GM21825 (cell line): ENCODE results near the gene RXRB.
A peak's percentile ranks its signal among the peaks of the same experiment; 100 is the strongest.
"Not testable (repeated sequence)": the region's sequence is repeated elsewhere in the genome, so short reads cannot be mapped to it uniquely, and the experiment has no call there.

Experiments
- ATAC-seq: cut with Tn5 transposase; IDR thresholded peaks from one replicate; pipeline ENCODE4 v1.9.1; 2021; ENCODE audit warnings: mild to moderate bottlenecking, moderate library complexity; ENCODE audit not compliant: unreplicated experiment

The RXRB gene

GRCh38 chr6:33200219-33201146, at the start of gene RXRB, which contains the start of gene SLC39A7:
RXRB (minus strand) TSS chr6:33200665; CDS start chr6:33200476, 189 bp downstream.
SLC39A7 (plus strand) TSS chr6:33200867; CDS start chr6:33201246, 379 bp downstream.
- peak; percentile 56 for ATAC-seq

GRCh38 chr6:33249732-33250630, 49.5 kb upstream of the RXRB start:
- ATAC-seq, result no peak

GRCh38 chr6:33248932-33249731, 48.7 kb upstream of the RXRB start:
- ATAC-seq, result peak; percentile 85

GRCh38 chr6:33248643-33248931, 48.1 kb upstream of the RXRB start:
- peak; percentile 8 for ATAC-seq

- ATAC-seq, result peak; percentile 36
These were observed 47.6 kb upstream of the RXRB start for GRCh38 chr6:33247977-33248642.

- no peak for ATAC-seq
These were observed 43.0 kb upstream of the RXRB start for GRCh38 chr6:33243476-33243875.

- no peak for ATAC-seq
These were observed 41.5 kb upstream of the RXRB start for GRCh38 chr6:33241968-33242367.

- no peak for ATAC-seq
These were observed 37.3 kb upstream of the RXRB start for GRCh38 chr6:33237741-33238140.

- no peak for ATAC-seq
These were observed 36.4 kb upstream of the RXRB start for GRCh38 chr6:33236852-33237251.

- no peak for ATAC-seq
These were observed 35.9 kb upstream of the RXRB start for GRCh38 chr6:33236328-33236727.

GRCh38 chr6:33235221-33235634, 34.8 kb upstream of the RXRB start:
- ATAC-seq, result no peak

- not testable (repeated sequence) for ATAC-seq
These were observed 26.1 kb upstream of the RXRB start for GRCh38 chr6:33226503-33227120.

- ATAC-seq, result no peak
These were observed 17.2 kb upstream of the RXRB start for GRCh38 chr6:33217681-33218080.

GRCh38 chr6:33217246-33217645, 16.8 kb upstream of the RXRB start:
- no peak for ATAC-seq

GRCh38 chr6:33216117-33216649, 15.7 kb upstream of the RXRB start:
- no peak for ATAC-seq

GRCh38 chr6:33215271-33216116, 15.0 kb upstream of the RXRB start:
- ATAC-seq, result no peak

GRCh38 chr6:33213989-33214335, 13.5 kb upstream of the RXRB start:
- no peak for ATAC-seq

GRCh38 chr6:33213166-33213988, 12.9 kb upstream of the RXRB start:
- ATAC-seq, result no peak
